ENCODE data around the gene TDP1. TPM values are rescaled to one million over a fixed set of nuclear protein-coding genes. Genes with fewer than 3 reads are reported as not detected.

Gene TDP1
- total RNA-seq, 1 donor from 2014 or later = 63.4 TPM

DNA sequence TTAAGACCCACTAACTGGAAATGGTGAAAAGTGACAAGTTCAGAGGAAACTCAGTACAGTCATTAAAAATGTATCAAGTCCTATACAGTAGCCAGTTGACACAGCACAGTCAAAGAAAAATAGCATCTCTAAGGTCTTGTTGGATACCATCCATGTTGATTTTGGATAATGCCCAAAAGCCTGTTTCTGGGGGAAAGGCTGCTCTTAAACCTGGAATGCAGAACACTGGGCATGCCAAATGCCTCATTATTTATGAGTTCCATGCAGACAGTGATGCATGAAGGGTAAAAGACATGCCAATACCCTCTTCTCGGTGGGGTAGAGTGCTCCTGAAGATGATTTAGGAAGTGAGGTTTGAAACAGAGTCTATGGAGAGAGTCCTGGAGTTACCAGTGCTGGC lies 135.7 kb downstream of the TDP1 start:
- Histone ChIP-seq H3K27me3 (no peaks in the 10 kb centered on the region), H3K36me3 (no peaks in the 10 kb centered on the region), H3F3A (ENCODE audit: low read depth) (no peaks in the 10 kb centered on the region), H3K4me2 (no peak overlapping the region), H3K9ac (no peak overlapping the region), H4K20me1 (ENCODE audit: low read depth) (no peaks in the 10 kb centered on the region), H3K27ac (no peak overlapping the region), H3K79me2 (ENCODE audit: low read depth) (no peaks in the 10 kb centered on the region), H3K9me3 (ENCODE audit: low read depth) (no peaks in the 10 kb centered on the region), H3K4me3 (no peak overlapping the region), H2AFZ (replicated peaks) (no peak overlapping the region), H3K4me1 (no peaks in the 10 kb centered on the region)
- TF ChIP-seq EZH2phosphoT487 (IDR thresholded peaks at IDR 0.05) (no peak), EZH2 (IDR thresholded peaks at IDR 0.05) (no peak)
- TF ChIP-seq, protein P1, sequence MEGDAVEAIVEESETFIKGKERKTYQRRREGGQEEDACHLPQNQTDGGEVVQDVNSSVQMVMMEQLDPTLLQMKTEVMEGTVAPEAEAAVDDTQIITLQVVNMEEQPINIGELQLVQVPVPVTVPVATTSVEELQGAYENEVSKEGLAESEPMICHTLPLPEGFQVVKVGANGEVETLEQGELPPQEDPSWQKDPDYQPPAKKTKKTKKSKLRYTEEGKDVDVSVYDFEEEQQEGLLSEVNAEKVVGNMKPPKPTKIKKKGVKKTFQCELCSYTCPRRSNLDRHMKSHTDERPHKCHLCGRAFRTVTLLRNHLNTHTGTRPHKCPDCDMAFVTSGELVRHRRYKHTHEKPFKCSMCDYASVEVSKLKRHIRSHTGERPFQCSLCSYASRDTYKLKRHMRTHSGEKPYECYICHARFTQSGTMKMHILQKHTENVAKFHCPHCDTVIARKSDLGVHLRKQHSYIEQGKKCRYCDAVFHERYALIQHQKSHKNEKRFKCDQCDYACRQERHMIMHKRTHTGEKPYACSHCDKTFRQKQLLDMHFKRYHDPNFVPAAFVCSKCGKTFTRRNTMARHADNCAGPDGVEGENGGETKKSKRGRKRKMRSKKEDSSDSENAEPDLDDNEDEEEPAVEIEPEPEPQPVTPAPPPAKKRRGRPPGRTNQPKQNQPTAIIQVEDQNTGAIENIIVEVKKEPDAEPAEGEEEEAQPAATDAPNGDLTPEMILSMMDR (IDR thresholded peaks at IDR 0.05) = no peak
- Mint-ChIP-seq H3K4me1 (peaks cover 13% of the 10 kb centered on the region), H3K27me3 (ENCODE audit: insufficient read depth, low read depth) (peaks cover 6% of the 10 kb centered on the region), H3K4me3 (no peak overlapping the region), H3K36me3 (peaks cover 2% of the 10 kb centered on the region), H3K27ac (no peak overlapping the region), H3K9me3 (peaks cover 31% of the 10 kb centered on the region)
- no peak for DNase-seq (ENCODE audit: low spot score)

DNA sequence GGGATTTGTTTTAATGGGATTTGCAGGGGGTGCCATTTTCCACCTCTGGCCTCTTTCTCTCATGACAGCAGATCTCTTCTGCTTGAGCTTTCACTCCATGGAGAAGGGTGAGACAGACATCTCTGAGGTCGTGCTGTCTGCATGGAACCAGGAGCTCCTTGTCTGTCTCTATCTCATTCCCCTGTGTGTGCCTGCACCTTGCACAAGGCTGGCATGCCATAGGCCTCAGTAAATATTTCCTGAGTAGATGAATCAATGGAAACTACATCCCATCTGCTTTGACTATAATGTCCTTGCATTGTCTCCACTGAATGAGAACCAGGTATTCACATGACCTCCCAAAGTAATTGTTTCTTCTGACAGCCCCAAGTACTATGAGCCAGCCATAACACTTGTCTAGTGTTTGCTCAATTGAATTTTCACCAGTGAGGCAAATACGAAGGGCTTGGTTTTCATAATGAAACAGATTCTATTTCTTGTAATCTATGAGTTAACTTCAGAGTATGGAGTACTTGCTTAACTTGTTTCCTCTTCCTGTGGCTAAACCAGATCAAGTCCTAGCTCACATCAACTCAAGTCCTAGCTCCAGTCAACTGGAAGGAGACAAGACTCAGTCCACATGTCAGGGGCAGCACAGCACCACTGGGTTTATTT lies 138.3 kb downstream of the TDP1 start:
- Mint-ChIP-seq H3K27ac (no peak overlapping the region), H3K4me3 (no peak overlapping the region), H3K36me3 (peaks cover 2% of the 10 kb centered on the region), H3K4me1 (peaks cover 35% of the 10 kb centered on the region), H3K27me3 (ENCODE audit: insufficient read depth, low read depth) (peaks cover 7% of the 10 kb centered on the region), H3K9me3 (peaks cover 31% of the 10 kb centered on the region)
- H2AFZ ChIP-seq (replicated peaks) = no peak overlapping the region
- DNase-seq (ENCODE audit: low spot score) = no peak
- no peaks in the 10 kb centered on the region for H3K27me3 ChIP-seq
- no peak overlapping the region for H3K27ac ChIP-seq
- no peak overlapping the region for H3K9ac ChIP-seq
- no peaks in the 10 kb centered on the region for H3F3A ChIP-seq (ENCODE audit: low read depth)
- H3K4me1 ChIP-seq = no peaks in the 10 kb centered on the region
- H3K4me2 ChIP-seq = no peak overlapping the region
- H3K36me3 ChIP-seq = no peaks in the 10 kb centered on the region
- H4K20me1 ChIP-seq (ENCODE audit: low read depth) = no peaks in the 10 kb centered on the region
- TF ChIP-seq, protein P1 (IDR thresholded peaks at IDR 0.05) = no peak
- TF ChIP-seq EZH2phosphoT487 (IDR thresholded peaks at IDR 0.05) (no peak), EZH2 (IDR thresholded peaks at IDR 0.05) (no peak)
- no peaks in the 10 kb centered on the region for H3K9me3 ChIP-seq (ENCODE audit: low read depth)
- H3K4me3 ChIP-seq = no peak overlapping the region
- no peaks in the 10 kb centered on the region for H3K79me2 ChIP-seq (ENCODE audit: low read depth)

Other genes starting within 250 kb of the TDP1 start
- gene EFCAB11, start 1.2 kb upstream of the TDP1 start, total RNA-seq (ENCODE audit: low replicate concordance) = 20.0 and 27.6 TPM in 2 replicates
- not detected in 2 replicates for gene KCNK13, start 106.1 kb downstream of the TDP1 start, total RNA-seq (ENCODE audit: low replicate concordance)

Measured in neural progenitor cell (in vitro differentiated cells).